ENCODE results near the gene ARHGDIG.

- TF ChIP-seq CTCF (IDR thresholded peaks at IDR 0.05): no peak
- no peak for TF ChIP-seq POLR2A (IDR thresholded peaks at IDR 0.05)
Measured at GRCh38 chr16:272633-273546, 7.5 kb upstream of the ARHGDIG start.
